Measurements from ENCODE around the gene KIF25.

KIF25 gene

GRCh38 chr6:168012431-168013249 is 15.2 kb downstream of the KIF25 start:
- DNase-seq (ENCODE audit: low read depth, low spot score), result no peak
- no peak overlapping the region for H3K4me3 ChIP-seq (ENCODE audit: low read length)

DNA sequence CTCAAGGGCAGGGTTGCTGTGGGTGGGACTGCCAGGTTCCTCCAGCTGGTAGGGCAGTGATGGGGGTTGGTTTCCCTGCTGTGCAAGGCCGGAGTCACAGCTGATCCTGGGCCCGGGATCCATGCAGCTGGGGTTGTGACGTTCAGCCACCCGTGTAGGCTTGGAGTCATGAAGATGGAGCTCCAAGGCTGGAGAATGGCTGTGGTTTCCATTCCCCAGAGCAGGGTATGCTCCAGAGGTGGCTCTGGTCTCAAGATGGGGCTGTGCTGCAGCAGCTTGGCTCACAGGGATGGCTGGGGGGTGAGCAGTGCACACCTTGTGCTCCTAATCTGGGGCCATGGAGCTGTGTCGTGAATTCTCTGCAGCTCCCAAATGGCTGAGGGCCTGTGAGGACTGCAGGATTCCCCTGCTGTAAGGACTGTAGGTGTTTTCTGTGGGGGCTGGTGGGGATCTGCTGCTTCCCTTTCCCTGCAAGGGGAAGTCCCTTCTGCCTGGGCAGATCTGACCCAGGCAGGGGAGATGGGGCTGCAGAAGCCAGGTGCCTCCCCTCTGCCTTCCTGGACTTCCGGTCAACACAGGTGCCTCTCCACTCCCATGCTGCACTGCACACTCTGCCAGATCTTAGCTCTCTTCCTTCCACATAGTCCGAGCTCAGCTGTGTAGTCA is 15.9 kb downstream of the KIF25 start:
- no peak overlapping the region for H3K4me3 ChIP-seq (ENCODE audit: low read length)
- no peak for DNase-seq (ENCODE audit: low read depth, low spot score)

GRCh38 chr6:168014428-168014827 is 17.0 kb downstream of the KIF25 start:
- no peak for DNase-seq (ENCODE audit: low read depth, low spot score)
- no peak overlapping the region for H3K4me3 ChIP-seq (ENCODE audit: low read length)

- no peak overlapping the region for H3K4me3 ChIP-seq (ENCODE audit: low read length)
- no peak for DNase-seq (ENCODE audit: low read depth, low spot score)
Observed at GRCh38 chr6:168015009-168015408, 17.5 kb downstream of the KIF25 start.

- no peak for DNase-seq (ENCODE audit: low read depth, low spot score)
Observed at GRCh38 chr6:168015482-168016175, 18.2 kb downstream of the KIF25 start.

GRCh38 chr6:168016176-168016620 is 18.7 kb downstream of the KIF25 start:
- H3K4me3 ChIP-seq (ENCODE audit: low read length), result no peak overlapping the region
- no peak for DNase-seq (ENCODE audit: low read depth, low spot score)

More at GRCh38 chr6:168015482-168016175, 18.2 kb downstream of the KIF25 start:
- H3K4me3 ChIP-seq (ENCODE audit: low read length), result no peak overlapping the region

- no peak for DNase-seq (ENCODE audit: low read depth, low spot score)
- H3K4me3 ChIP-seq (ENCODE audit: low read length), result no peak overlapping the region
Observed at GRCh38 chr6:168016721-168017525, 19.5 kb downstream of the KIF25 start.

DNA sequence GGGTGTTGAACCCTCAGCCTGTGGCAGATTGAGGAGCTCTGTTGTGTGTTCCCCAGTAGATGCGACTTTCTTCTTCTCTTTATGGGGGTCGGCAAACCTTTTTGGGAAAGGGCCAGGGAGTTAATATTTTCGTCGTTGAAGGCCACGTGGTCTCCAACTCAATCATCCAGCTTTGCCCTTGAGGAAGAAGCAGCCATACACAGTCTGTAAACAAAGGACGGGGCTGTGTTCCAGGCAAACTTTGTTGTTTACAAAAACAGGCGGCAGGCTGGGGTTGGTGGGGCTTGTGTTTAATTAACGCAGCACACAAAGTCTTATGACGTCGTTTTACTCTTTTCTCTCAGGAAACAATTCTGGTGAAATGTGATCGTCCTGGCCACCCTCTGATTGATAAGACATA is 20.2 kb downstream of the KIF25 start:
- no peak overlapping the region for H3K4me3 ChIP-seq (ENCODE audit: low read length)
- DNase-seq (ENCODE audit: low read depth, low spot score), result no peak

DNA sequence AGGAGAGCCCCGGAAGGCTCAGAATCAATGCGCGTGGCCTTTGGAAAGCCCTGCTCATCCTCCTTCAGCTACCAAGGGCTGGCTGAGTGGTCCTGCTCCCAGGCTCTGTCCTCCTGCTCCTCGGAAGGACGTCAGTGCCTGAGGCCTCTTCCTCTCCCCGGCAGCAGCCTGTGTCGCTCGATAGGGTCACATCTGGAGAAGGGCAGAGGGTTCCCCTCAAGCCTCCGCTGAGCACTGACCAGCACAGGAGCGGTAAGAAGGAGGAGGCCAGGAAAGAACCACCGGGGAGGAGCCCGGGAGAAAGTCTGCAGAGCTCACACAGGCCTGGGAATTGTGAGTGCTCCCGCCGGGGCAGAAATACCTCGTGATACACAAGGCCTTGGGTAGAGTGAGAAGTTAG is 21.2 kb downstream of the KIF25 start:
- no peak for DNase-seq (ENCODE audit: low read depth, low spot score)
- H3K4me3 ChIP-seq (ENCODE audit: low read length), result no peak overlapping the region

- H3K4me3 ChIP-seq (ENCODE audit: low read length), result no peak overlapping the region
- no peak for DNase-seq (ENCODE audit: low read depth, low spot score)
Observed at GRCh38 chr6:168020242-168020641, 22.8 kb downstream of the KIF25 start.

DNA sequence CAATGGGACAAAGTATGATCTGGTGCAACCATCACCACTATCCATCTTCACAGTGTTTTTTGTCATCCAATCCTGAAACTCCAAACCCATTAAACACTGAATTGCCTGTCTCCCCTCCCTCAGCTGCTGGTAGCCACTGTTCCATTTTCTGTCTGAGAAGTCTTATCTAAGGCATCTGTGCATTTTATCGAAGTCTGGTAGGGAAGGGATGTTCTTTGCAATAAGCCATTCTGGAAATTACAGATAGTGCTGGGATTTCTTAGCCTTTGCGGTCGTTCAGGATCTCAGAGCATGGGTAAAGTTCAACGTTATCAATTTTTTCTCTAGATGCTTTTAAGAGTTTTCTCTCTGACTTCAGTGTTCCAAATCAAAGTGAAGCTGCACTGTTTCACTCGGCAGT is 24.1 kb downstream of the KIF25 start:
- H3K4me3 ChIP-seq (ENCODE audit: low read length), result no peak overlapping the region
- DNase-seq (ENCODE audit: low read depth, low spot score), result no peak

DNA sequence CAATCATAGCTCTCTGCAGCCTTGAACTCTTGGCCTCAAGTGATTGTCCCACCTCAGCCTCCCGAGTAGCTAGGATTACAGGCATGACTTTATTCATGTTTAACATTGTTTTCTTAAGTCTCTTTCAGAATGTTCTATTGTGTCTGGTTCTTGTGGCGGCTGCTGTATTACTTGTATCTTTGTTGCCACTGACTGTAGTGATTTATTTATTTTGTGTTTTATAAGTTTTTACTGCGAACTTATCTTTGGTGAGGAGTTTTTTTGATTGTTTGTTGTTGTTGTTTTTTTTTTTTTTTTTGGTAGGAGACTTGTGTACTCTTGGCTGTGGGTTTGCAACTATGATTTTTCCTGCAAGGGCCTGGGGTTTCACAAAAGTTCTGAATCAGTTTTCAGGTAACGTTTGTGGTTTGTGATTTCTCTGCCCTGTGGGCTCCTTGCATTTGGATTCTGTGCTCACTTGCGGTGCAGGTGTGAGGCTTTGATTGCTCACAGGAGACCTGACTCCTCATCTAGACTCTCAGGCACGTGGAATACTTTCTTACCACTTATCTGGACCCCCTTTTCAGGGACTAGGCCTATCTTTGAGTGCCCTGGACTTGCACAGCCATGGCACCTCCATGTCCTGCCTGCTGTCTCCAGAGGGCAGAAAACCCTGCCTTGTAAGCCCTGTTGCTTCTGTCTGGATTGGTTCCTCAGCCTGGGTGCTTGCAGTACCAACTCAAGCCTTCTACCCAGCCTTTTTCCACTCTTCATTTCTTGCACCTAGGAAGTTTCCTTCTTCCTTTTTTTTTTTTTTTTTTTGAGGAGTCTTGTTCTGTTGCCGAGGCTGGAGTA is 25.2 kb downstream of the KIF25 start:
- no peak overlapping the region for H3K4me3 ChIP-seq (ENCODE audit: low read length)
- DNase-seq (ENCODE audit: low read depth, low spot score), result no peak

DNA sequence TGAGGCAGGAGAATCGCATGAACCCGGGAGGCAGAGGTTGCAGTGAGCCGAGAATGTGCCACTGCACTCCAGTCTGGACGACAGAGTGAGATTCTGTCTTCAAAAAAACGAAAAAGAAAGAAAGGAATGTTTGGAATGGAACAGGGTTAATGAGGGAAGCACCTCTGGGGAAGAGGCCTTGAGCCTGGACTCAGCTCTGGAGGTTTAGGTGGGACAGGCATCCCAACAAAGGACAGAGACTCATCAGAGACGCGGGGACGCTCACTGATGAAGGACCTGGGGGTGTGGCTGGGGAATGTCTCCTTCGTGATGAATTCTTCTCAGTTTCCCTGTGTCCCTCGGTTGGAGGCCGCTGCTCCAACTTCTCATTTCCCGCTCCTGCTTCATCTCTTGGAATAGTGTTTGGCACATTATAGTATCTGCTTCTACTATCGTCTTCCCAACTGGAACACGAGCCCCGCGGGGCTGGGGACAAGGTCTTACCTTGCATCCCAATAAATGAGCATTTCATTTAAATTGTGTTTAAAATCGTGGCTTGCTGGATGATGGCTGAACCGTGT is 27.6 kb downstream of the KIF25 start:
- no peak overlapping the region for H3K4me3 ChIP-seq (ENCODE audit: low read length)
- DNase-seq (ENCODE audit: low read depth, low spot score), result no peak

GRCh38 chr6:168025831-168026710 is 28.6 kb downstream of the KIF25 start:
- no peak for DNase-seq (ENCODE audit: low read depth, low spot score)
- no peak overlapping the region for H3K4me3 ChIP-seq (ENCODE audit: low read length)

DNA sequence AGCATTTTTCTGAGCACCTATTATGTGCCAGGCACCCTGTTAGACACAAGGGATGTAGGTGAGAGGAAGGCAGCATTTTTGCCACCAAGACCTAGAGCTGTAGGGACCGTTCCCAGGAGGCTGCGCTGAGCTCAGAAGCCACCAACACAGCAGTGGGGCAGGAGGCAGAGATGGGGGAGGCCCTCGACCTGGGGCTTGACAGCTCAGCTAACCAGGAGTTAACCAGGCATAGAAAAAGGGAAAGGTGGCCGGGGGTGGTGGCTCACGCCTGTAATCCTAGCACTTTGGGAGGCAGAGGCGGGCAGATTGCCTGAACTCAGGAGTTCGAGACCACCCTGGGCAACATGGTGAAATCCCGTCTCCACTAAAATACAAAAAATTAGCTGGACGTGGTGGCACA is 29.5 kb downstream of the KIF25 start:
- no peak for DNase-seq (ENCODE audit: low read depth, low spot score)

DNA sequence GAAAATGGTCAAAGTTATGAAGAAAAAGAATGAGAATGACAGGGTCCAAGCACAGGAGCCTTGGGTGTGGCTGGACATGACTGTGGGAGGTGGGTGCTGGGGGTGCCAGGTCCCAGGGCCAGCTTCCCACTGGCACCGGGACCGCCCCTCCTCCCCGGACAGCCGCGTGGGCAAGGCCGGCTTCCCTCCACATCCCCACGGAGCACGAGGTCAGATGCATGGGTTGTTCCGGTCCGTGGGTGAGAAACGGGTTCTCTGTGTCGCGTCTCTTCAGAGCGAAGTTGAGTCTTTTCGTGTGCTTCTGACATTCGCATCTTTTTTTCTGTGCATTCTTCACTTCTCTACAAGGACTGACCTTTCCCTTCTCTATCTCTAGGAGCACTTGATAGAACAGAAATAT is 30.1 kb downstream of the KIF25 start:
- no peak for DNase-seq (ENCODE audit: low read depth, low spot score)
- no peak overlapping the region for H3K4me3 ChIP-seq (ENCODE audit: low read length)

More for the DNA sequence above, 29.5 kb downstream of the KIF25 start:
- no peak overlapping the region for H3K4me3 ChIP-seq (ENCODE audit: low read length)

DNA sequence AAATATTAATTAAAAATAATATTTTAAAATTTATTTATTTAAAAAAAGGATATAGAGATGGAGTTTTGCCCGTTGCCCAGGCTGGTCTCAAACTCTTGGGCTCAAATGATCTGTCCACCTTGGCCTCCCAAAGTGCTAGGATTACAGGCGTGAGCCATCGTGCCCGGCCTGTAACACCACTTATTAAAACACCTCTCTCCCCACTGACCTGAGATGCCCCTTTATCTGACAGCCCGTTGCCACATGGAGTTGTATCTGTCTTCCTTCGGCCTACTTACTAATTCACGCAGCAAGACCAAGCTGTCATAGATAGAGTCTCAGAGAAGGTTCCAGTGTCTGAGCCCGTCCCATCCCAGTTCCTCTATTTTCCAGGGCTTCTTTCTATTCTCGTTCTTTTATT is 30.7 kb downstream of the KIF25 start:
- DNase-seq (ENCODE audit: low read depth, low spot score), result no peak

More for the DNA sequence above, 30.7 kb downstream of the KIF25 start:
- H3K4me3 ChIP-seq (ENCODE audit: low read length), result no peak overlapping the region
